ENCODE results near the gene SORL1.

- no peak for TF ChIP-seq POLR2AphosphoS5 (IDR thresholded peaks at IDR 0.05; ENCODE audit: low read depth, low read length)
- TF ChIP-seq POLR2A (IDR thresholded peaks at IDR 0.05; ENCODE audit: low read depth, low read length): no peak
These were observed 200.9 kb downstream of the SORL1 start for GRCh38 chr11:121652971-121653370.
